ENCODE data around the gene TMEM255A.

Gene TMEM255A

GRCh38 chrX:120271218-120271617 lies 40.0 kb downstream of the TMEM255A start:
- TF ChIP-seq CTCF (IDR thresholded peaks at IDR 0.05; ENCODE audit: insufficient read depth, low read depth, low read length, missing control alignments): no peak
- DNase-seq (ENCODE audit: low read depth): no peak
- no peak overlapping the region for H3K4me3 ChIP-seq (ENCODE audit: low read depth, low read length)

- no peak overlapping the region for H3K4me3 ChIP-seq (ENCODE audit: low read depth, low read length)
- no peak for DNase-seq (ENCODE audit: low read depth)
- TF ChIP-seq CTCF (IDR thresholded peaks at IDR 0.05; ENCODE audit: insufficient read depth, low read depth, low read length, missing control alignments): no peak
Observed at GRCh38 chrX:120270567-120270966, 40.7 kb downstream of the TMEM255A start.

GRCh38 chrX:120269373-120270035 lies 41.8 kb downstream of the TMEM255A start:
- no peak for TF ChIP-seq CTCF (IDR thresholded peaks at IDR 0.05; ENCODE audit: insufficient read depth, low read depth, low read length, missing control alignments)
- H3K4me3 ChIP-seq (ENCODE audit: low read depth, low read length): no peak overlapping the region
- DNase-seq (ENCODE audit: low read depth): peak; percentile 2

- TF ChIP-seq CTCF (IDR thresholded peaks at IDR 0.05; ENCODE audit: insufficient read depth, low read depth, low read length, missing control alignments): no peak
- DNase-seq (ENCODE audit: low read depth): no peak
- H3K4me3 ChIP-seq (ENCODE audit: low read depth, low read length): no peak overlapping the region
Observed at GRCh38 chrX:120264341-120264740, 46.9 kb downstream of the TMEM255A start.

GRCh38 chrX:120262859-120263708 lies 48.2 kb downstream of the TMEM255A start:
- no peak overlapping the region for H3K4me3 ChIP-seq (ENCODE audit: low read depth, low read length)
- peak; percentile 11 for DNase-seq (ENCODE audit: low read depth)
- TF ChIP-seq CTCF (IDR thresholded peaks at IDR 0.05; ENCODE audit: insufficient read depth, low read depth, low read length, missing control alignments): no peak

- no peak for DNase-seq (ENCODE audit: low read depth)
- TF ChIP-seq CTCF (IDR thresholded peaks at IDR 0.05; ENCODE audit: insufficient read depth, low read depth, low read length, missing control alignments): no peak
- no peak overlapping the region for H3K4me3 ChIP-seq (ENCODE audit: low read depth, low read length)
Observed at GRCh38 chrX:120260369-120260768, 50.9 kb downstream of the TMEM255A start.
